ENCODE data around the gene MKLN1. TPM values are rescaled to one million over a fixed set of nuclear protein-coding genes. Genes with fewer than 3 reads are reported as not detected.

Gene MKLN1
- total and polyA plus RNA-seq, 2 of the 4 experiments (the other 2 are of a cell fraction): 17.5 to 52.0 TPM

- Histone ChIP-seq H2AFZ (replicated peaks; ENCODE audit: low read length, poor library complexity) (no peak overlapping the region), H3K27me3 (ENCODE audit: control insufficient read depth, insufficient read depth, low read length) (no peaks in the 10 kb centered on the region), H3K4me3 (ENCODE audit: insufficient read depth, low read depth, low read length) (no peak overlapping the region), H3K14ac (replicated peaks; ENCODE audit: low read depth, low read length) (no peak overlapping the region), H3K9me3 (ENCODE audit: control insufficient read depth, insufficient read depth, low read length) (no peaks in the 10 kb centered on the region), H3K4me1 (ENCODE audit: control insufficient read depth, insufficient read depth, low read length) (peaks cover 2% of the 10 kb centered on the region; the same call in 1 of the 2 replicates), H2AK5ac (ENCODE audit: low read depth, low read length) (no peak overlapping the region), H2BK120ac (ENCODE audit: low read depth, low read length) (no peak overlapping the region), H3K9ac (ENCODE audit: low read depth, low read length) (no peak overlapping the region), H2BK15ac (ENCODE audit: low read depth, low read length) (no peak overlapping the region), H3K36me3 (ENCODE audit: control insufficient read depth, insufficient read depth, low read length) (no peaks in the 10 kb centered on the region), H3K56ac (ENCODE audit: extremely low read depth, insufficient read depth, low read length) (no peak overlapping the region), H3K4me2 (ENCODE audit: low read depth, low read length) (no peak overlapping the region), H3K18ac (ENCODE audit: low read depth, low read length) (no peak overlapping the region), H3K9me1 (ENCODE audit: insufficient read depth, low read length) (no peaks in the 10 kb centered on the region), H3K27ac (ENCODE audit: insufficient read depth, low read length) (no peak overlapping the region), H4K5ac (ENCODE audit: low read depth, low read length) (no peak overlapping the region), H3K23ac (ENCODE audit: low read depth, low read length) (no peak overlapping the region), H2AK9ac (replicated peaks; ENCODE audit: low read depth, low read length, poor library complexity) (no peak overlapping the region), H4K8ac (ENCODE audit: low read depth in 2 of 2, low read length in 2 of 2) (no peak overlapping the region), H2BK20ac (ENCODE audit: low read depth, low read length) (no peak overlapping the region), H4K20me1 (ENCODE audit: insufficient read depth, low read length) (0 out of 2 replicates have a peak, but pooled peaks cover 1% of the 10 kb centered on the region), H2BK5ac (ENCODE audit: low read depth, low read length, poor library complexity, severe bottlenecking) (no peak overlapping the region), H4K91ac (ENCODE audit: insufficient read depth, low read depth, low read length) (no peak overlapping the region), H3K4ac (ENCODE audit: low read depth, low read length) (no peak overlapping the region), H3K79me1 (ENCODE audit: low read depth in 1 of 2, low read length in 2 of 2) (no peaks in the 10 kb centered on the region; a peak in 1 of 4 replicates)
- ChIA-PET POLR2A (ENCODE audit: unreplicated experiment) (no interaction called here), CTCF (no interaction called here)
- in situ Hi-C loops (cut with MboI; ENCODE audit: low sequenced_read_pairs) (no loop called here), dilution Hi-C loops (cut with HindIII; ENCODE audit: low sequenced_read_pairs, unreplicated experiment) (no loop called here), intact Hi-C loops (cut with micrococcal nuclease) (no loop called here)
- no peak for TF ChIP-seq ELK1 (IDR thresholded peaks at IDR 0.05; ENCODE audit: borderline replicate concordance, low read depth, low read length)
- no peak for TF ChIP-seq RAD21 (IDR thresholded peaks at IDR 0.05; ENCODE audit: low read length)
- TF ChIP-seq RFX5 (IDR thresholded peaks at IDR 0.05; ENCODE audit: low read depth, low read length): no peak
- ATAC-seq (ENCODE audit: low read depth): no peak
- BruUV-seq (replicated peaks): no TSS peak
- WGBS, 2 experiments (ENCODE audit: extremely low coverage in 2 of 2, insufficient read length in 1 of 2): no CpG with 5 or more reads among the region's 7 CpGs
- DNase-seq: no peak
Measured at GRCh38 chr7:131322861-131323260, 4.8 kb upstream of the MKLN1 start.
